CD4-positive, alpha-beta T cell treated with Interleukin-1 beta for 1 hour (primary cell): ENCODE results near the gene CFAP74.
"Not testable (repeated sequence)": the region's sequence is repeated elsewhere in the genome, so short reads cannot be mapped to it uniquely, and the experiment has no call there.

Source experiments
- DNase-seq, 2 donors: peaks; one replicate each; pipeline ENCODE4 v3.0.0-alpha.2; 2020 to 2022

Gene CFAP74

GRCh38 chr1:1984560-1985070 lies 19.0 kb downstream of the CFAP74 start:
- no peak for DNase-seq

GRCh38 chr1:1982379-1983232 lies 21.0 kb downstream of the CFAP74 start:
- no peak for DNase-seq

- not testable (repeated sequence) for DNase-seq
Measured at GRCh38 chr1:1981631-1982327, 21.8 kb downstream of the CFAP74 start.

- DNase-seq: no peak
Measured at GRCh38 chr1:1981142-1981500, 22.5 kb downstream of the CFAP74 start.

GRCh38 chr1:1980467-1981141 lies 23.0 kb downstream of the CFAP74 start:
- DNase-seq: no peak

- no peak for DNase-seq
Measured at GRCh38 chr1:1979482-1980165, 24.0 kb downstream of the CFAP74 start.

GRCh38 chr1:1978690-1979481 lies 24.7 kb downstream of the CFAP74 start:
- not testable (repeated sequence) for DNase-seq

GRCh38 chr1:1978108-1978507 lies 25.5 kb downstream of the CFAP74 start:
- no peak for DNase-seq

- no peak for DNase-seq
Measured at GRCh38 chr1:1976031-1976430, 27.6 kb downstream of the CFAP74 start.

GRCh38 chr1:1975535-1975934 lies 28.1 kb downstream of the CFAP74 start:
- no peak for DNase-seq

- DNase-seq: no peak
Measured at GRCh38 chr1:1974834-1975233, 28.8 kb downstream of the CFAP74 start.

GRCh38 chr1:1973716-1974642 lies 29.6 kb downstream of the CFAP74 start:
- no peak for DNase-seq

- no peak for DNase-seq
Measured at GRCh38 chr1:1972976-1973715, 30.4 kb downstream of the CFAP74 start.

- no peak for DNase-seq
Measured at GRCh38 chr1:1971688-1972087, 31.9 kb downstream of the CFAP74 start.

- no peak for DNase-seq
Measured at GRCh38 chr1:1971017-1971416, 32.6 kb downstream of the CFAP74 start.

- DNase-seq: no peak
Measured at GRCh38 chr1:1969953-1970716, 33.5 kb downstream of the CFAP74 start.

GRCh38 chr1:1969505-1969900 lies 34.1 kb downstream of the CFAP74 start:
- DNase-seq: no peak

- no peak for DNase-seq
Measured at GRCh38 chr1:1968767-1969504, 34.6 kb downstream of the CFAP74 start.

GRCh38 chr1:1967879-1968278 lies 35.7 kb downstream of the CFAP74 start:
- no peak for DNase-seq
